ENCODE measurements around the gene ARID1B.

Gene ARID1B

GRCh38 chr6:157239148-157239547 is 462.0 kb downstream of the ARID1B start:
- DNase-seq = no peak

DNA sequence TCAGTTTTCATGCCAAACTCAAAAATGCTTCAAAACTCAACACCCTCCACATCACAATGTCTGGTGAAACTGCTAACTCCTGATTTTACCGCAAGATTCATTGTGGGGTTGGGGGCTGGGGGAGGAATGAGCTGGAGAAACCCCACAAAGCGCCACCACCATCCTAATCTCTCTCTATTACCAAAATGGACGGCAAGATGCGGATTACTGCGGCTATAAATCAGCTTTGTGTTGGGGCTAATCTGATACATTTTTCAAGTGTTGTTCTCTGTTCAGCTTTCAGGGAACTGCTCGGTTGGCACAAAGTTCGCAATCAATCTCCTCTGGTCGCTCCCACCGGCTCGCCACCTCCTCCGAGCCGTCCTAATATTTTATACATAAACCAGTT is 462.5 kb downstream of the ARID1B start:
- no peak for DNase-seq

DNA sequence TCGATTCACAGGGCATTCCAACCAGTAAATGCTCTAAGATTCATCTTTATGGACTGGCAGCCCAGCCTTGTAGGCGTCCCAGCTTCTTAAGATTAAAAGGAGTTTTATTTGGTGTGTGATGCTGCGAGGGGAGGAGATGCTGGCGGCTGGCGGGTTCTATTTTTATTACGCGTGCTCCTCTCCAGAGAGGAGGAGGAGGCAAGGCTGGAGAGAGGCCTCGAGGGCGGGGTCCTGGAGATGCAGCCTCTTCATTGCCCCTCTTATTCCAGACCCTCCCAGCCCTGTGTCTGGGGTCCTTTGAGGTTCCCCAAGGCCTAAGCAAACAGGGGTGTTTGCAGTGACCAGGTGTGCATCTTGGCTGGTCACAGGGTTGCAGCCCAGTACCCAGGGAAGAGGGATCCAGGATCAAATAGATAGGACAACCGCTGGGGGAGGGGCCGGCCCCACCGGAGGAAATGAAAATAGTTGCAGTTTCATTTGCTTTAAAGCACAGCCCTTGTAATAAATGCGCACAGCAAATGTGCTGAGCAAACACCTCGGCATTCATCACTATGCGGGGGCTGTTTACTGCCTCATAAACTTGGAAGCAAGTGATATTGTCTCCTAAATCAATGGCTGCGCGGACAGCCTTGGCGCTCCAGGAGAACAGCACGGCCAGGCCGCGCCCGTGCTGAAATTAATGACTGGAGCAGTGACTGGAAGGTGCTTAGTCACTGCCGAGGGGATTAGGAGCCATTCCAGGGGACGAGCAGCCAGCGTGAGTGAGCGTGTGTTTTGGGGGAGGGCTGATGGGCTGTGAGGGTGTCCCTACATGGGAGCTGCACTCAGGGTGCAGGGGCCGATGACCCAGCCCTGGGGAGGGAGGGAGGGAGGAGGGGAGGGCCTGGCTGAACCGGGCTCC is 463.1 kb downstream of the ARID1B start:
- DNase-seq = no peak

DNA sequence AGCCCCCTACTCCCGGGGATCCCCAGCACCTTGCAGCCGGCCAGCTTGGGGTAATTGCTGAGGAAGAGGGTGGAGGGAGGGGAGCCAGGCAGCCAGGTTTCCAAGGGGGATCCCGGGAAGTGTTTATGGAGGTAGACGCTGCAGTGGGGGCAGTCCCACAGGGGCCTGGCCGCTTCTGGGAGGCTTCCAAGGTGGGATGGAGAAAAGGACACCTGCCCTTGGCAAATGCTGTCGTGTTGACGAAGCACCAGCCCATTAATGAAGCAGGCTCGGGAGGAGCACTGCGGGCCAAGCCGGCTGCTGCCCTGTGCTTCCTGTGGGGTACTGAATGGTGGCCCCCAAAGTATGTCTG is 463.8 kb downstream of the ARID1B start:
- DNase-seq = no peak

DNA sequence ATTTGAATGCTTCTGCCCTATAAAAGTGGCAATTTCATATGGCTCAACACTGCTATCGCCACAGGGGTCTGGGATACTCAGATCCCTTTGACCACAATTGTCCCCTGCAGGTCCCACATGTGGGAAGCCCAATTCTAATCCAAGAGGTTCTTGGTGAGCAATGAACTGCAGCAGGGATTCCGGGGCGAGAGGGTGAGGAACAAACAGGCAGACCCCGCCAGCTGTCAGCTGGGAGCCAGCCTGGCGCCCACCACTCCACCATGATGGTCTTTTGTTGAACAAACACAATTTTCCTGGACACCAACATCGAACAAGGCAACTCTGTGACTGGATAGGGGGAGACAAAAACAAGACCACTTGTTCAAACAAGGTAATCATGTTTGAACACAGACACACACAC is 465.6 kb downstream of the ARID1B start:
- no peak for DNase-seq

- DNase-seq = no peak
These were observed 467.0 kb downstream of the ARID1B start for GRCh38 chr6:157244175-157244574.

- no peak for DNase-seq
These were observed 467.6 kb downstream of the ARID1B start for GRCh38 chr6:157244780-157245179.

- DNase-seq = no peak
These were observed 468.3 kb downstream of the ARID1B start for GRCh38 chr6:157245436-157245835.

DNA sequence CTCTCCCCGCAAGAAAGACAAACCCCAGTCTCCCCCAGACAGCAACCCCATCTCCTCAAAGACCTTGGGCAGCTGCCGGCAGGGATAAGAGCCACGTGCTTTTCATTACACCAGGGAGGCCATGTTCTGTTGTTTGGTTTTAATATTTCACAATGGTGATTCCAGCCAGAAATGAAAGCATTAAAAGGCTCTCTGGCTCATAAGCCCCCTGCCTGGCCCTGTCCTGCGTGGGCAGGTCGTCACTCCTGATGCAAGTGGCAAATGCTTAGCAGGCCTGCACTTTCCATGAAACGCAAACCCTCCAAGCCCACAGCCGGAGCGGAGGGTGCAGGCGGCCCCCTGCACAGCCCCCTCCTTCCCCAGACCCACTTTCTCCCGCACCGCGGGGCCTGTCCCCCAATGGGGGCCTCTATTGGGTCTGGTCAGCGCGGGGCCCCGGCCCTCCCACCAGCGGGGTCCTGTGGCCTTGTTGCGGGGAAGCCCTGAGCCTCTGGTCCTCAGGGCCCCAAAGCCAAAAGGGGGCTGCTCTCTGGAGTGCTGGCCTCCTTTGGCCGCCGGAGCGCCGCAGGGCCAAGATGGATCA is 469.0 kb downstream of the ARID1B start:
- no peak for DNase-seq

GRCh38 chr6:157246771-157247484 is 469.8 kb downstream of the ARID1B start:
- no peak for DNase-seq

GRCh38 chr6:157248264-157248663 is 471.1 kb downstream of the ARID1B start:
- no peak for DNase-seq

DNA sequence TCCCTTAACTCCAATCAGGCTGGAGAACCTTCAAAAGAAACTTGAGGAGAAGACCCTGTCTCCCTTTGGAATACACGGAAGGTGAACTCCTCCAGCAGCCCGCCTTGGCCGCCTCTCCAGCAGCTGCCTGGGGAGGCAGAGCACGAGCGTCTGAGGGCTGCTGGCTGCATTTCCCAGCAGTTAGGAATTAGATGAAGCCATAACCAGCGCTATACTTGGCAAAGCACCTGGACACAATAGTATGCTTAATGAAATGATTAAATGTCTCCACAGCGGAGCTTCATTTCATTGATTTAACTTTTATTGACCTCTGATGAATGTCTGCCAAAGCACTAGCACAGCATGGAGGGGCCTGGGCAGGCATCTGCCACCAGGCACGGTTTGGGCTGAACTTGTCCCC is 472.6 kb downstream of the ARID1B start:
- no peak for DNase-seq

DNA sequence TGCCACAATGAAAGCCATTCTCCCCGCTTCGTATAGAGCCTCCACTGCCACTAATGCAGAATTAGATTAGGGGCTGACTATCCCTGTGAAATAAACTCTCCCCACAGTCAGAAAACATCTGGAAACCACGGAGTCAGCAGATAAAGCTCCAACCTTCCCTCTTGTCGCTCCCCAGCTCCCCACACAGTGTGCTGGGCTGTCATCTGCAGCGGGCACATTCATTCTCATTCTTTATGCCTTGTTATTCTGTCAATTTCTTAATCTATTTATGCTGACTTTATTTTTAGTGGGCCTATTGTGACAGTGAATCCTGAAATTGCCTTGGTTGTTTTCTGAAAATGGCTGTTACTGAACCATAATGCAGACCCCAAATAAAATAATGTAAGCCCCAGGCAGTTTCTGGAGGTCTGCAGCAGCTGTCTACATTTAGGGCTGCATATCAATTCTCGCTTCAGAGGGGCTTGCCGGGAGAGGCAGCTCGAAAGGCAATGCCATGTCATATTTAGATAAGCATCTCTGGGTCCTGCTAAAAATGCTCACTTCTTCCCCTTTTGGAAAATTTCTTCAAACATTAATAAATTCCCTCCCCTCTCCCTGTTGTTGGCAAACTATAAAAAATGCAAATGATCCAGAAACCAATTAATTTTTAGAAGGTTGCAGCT is 474.5 kb downstream of the ARID1B start:
- no peak for DNase-seq

DNA sequence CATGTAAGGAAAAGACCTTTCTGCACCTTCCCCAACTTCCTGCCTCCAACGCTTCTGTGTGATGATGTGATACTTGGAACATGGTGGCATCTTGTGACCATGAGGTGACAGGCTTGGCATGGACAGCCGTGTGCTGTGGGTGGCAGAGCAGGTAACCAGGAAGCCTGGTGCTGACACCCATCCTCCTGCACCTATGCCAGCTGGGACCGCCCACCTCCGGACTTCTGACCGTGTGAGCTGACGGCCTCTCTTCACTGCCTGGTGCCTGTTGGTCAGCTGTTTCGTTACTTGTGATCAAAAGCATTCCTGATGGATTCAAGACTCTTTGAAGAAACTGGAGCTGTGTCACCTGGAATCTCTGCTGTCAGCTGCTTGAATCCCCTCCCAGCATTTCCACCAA is 475.8 kb downstream of the ARID1B start:
- DNase-seq = no peak

DNA sequence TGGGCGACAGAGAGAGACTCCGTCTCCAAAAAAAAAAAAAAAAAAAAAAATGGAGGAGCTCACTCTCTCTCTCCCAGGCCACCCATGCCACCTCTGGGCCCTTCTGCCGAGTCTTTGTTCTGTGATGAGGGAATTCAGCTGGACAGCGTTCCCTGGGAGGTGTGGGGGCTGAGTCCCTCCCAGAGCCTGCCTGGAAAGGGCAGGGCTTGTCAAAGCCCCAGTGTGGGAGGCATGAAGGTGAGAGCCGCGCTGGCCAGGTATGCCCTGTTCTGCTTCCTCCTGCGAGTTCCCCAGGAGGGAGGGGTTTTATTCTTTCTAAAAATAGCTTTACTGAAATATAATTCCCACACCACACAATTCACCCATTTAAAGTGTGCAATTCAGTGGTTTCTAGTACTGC is 476.5 kb downstream of the ARID1B start:
- DNase-seq = no peak

- DNase-seq = no peak
These were observed 477.4 kb downstream of the ARID1B start for GRCh38 chr6:157254538-157254937.

DNA sequence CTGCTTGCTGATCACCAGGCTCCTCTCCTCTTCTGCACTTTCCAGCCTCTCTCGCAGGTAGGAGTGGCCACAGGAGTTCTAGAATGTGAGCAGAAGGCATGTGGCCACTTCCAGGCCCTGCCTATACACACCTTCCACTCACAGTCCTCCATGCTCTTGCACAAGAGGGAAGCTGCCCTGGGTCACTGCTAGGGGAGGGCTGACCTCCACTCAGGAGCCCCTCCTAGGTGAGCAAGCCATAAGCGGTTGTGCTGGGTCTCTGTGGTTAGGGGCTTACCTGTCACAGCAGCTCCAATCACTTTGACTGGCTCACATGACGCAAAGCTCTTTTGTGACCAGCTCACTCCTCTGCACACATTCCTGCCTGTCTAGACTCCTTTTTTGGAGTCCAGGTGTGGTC is 477.9 kb downstream of the ARID1B start:
- DNase-seq = no peak

- DNase-seq = no peak
These were observed 481.7 kb downstream of the ARID1B start for GRCh38 chr6:157258878-157259277.

- DNase-seq = no peak
These were observed 482.3 kb downstream of the ARID1B start for GRCh38 chr6:157259443-157259842.

All from inflammatory macrophage treated with lipopolysaccharide for 1 hour (primary cell).